Gastrocnemius medialis (tissue), 4 donors: ENCODE results near the gene MYL11.

Experiments used
- POLR2A ChIP-seq, 2 donors: fragments of 450-650 bp; IDR thresholded peaks; one replicate each; pipeline ENCODE4 v1.6.1; 2017; ENCODE audit warnings: antibody characterized with exemption in 2 of 2, mild to moderate bottlenecking in 2 of 2, moderate library complexity in 2 of 2
- TF ChIP-seq, protein P1 (sequence below), 5 experiments: fragments of 450-650 bp in 3 of 5; fragments of 200-600 bp in 2 of 5; sonication (generic) in 2 of 5; IDR thresholded peaks in 4 of 5; conservative IDR thresholded peaks in 1 of 5; 1 replicate in 4 of 5; 2 replicates in 1 of 5; pipeline ENCODE4 v1.5.1; 2016 to 2019; ENCODE audit warnings: antibody characterized with exemption in 5 of 5, mild to moderate bottlenecking in 3 of 5, moderate library complexity in 3 of 5

DNA sequence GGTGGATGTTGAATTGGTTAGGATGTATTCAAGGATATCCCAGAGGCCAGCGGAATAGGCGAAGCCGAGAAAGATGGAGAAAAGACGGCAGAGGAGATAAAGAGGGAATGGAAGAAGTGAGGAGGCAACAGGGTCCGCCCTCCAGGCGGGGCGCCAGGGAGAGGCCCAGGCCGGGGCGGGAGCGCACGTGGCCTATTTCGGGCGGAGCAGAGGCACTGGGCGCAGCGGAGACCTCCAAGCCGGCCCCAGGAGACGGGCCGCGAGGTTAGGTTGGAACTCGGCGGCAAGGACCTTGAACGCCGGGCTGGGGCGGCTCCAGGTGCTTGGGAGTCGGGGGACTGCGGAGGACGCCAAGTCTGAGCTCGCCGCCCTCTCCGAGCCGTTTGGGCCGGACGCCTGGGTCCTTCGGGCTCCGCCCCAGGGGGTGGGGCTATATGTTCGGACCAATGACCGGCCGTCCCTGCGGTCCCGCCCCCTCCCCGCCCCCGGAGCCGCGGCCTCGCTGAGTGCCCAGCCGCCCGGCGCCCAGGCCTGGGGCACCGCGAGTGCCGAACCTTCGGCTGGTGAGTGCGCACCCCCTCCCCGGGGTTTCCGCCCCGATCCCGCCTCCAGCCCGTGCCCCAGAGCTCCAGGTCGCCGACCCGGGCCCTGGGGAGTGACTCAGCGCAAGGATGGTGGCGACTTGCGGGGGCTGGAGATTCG is 32.7 kb downstream of the MYL11 start, which contains the start of gene ZNF771:
- TF ChIP-seq, protein P1, sequence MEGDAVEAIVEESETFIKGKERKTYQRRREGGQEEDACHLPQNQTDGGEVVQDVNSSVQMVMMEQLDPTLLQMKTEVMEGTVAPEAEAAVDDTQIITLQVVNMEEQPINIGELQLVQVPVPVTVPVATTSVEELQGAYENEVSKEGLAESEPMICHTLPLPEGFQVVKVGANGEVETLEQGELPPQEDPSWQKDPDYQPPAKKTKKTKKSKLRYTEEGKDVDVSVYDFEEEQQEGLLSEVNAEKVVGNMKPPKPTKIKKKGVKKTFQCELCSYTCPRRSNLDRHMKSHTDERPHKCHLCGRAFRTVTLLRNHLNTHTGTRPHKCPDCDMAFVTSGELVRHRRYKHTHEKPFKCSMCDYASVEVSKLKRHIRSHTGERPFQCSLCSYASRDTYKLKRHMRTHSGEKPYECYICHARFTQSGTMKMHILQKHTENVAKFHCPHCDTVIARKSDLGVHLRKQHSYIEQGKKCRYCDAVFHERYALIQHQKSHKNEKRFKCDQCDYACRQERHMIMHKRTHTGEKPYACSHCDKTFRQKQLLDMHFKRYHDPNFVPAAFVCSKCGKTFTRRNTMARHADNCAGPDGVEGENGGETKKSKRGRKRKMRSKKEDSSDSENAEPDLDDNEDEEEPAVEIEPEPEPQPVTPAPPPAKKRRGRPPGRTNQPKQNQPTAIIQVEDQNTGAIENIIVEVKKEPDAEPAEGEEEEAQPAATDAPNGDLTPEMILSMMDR (IDR thresholded peaks at IDR 0.05 in 4 of 5, conservative IDR thresholded peaks at IDR 0.05 in 1 of 5): no peak
- TF ChIP-seq POLR2A (IDR thresholded peaks at IDR 0.05): peak; percentile 83 to 85
